ENCODE measurements around the gene PAX9. TPM values are rescaled to one million over a fixed set of nuclear protein-coding genes. Genes with fewer than 3 reads are reported as not detected.

PAX9 gene
- total RNA-seq, 2 donors from 2014 or later, result 4.9 to 11.1 TPM

DNA sequence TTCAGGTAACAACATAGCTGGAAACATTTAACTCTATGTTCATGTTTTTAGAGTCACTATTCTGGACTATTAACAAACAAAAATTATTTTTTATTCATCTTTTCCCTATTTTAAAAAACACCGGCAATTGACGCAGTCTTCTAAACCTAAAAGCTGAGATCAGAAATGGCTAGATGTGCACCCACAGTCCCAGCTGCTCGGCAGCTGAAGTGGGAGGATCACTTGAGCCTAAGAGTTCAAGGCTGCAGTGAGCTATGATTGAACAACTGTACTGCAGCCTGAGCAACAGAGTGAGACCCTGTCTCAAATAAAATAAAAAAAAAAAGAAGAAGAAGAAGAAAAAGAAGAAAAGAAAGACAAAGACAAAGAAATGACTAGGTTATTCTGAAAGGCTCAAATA, 64.5 kb downstream of the PAX9 start:
- H3K36me3 ChIP-seq, result no peaks in the 10 kb centered on the region
- TF ChIP-seq, protein P1, sequence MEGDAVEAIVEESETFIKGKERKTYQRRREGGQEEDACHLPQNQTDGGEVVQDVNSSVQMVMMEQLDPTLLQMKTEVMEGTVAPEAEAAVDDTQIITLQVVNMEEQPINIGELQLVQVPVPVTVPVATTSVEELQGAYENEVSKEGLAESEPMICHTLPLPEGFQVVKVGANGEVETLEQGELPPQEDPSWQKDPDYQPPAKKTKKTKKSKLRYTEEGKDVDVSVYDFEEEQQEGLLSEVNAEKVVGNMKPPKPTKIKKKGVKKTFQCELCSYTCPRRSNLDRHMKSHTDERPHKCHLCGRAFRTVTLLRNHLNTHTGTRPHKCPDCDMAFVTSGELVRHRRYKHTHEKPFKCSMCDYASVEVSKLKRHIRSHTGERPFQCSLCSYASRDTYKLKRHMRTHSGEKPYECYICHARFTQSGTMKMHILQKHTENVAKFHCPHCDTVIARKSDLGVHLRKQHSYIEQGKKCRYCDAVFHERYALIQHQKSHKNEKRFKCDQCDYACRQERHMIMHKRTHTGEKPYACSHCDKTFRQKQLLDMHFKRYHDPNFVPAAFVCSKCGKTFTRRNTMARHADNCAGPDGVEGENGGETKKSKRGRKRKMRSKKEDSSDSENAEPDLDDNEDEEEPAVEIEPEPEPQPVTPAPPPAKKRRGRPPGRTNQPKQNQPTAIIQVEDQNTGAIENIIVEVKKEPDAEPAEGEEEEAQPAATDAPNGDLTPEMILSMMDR (IDR thresholded peaks at IDR 0.05), result no peak
- TF ChIP-seq POLR2AphosphoS5 (IDR thresholded peaks at IDR 0.05) (no peak), POLR2A (IDR thresholded peaks at IDR 0.05) (no peak)
- no peaks in the 10 kb centered on the region for H3K4me1 ChIP-seq (replicated peaks)
- no peak overlapping the region for H3K4me3 ChIP-seq
- H3K9me3 ChIP-seq, result no peaks in the 10 kb centered on the region
- H3K27me3 ChIP-seq (replicated peaks; ENCODE audit: insufficient read depth), result no peaks in the 10 kb centered on the region
- intact Hi-C loops (cut with DNase I), result no loop called here
- no peak for DNase-seq (ENCODE audit: low spot score)
- H3K27ac ChIP-seq, result no peak overlapping the region
- 98% methylated on average over 3 of the region's 3 CpGs for WGBS

Other genes starting within 250 kb of the PAX9 start
- not detected for gene NKX2-1, start 141.6 kb upstream of the PAX9 start, total RNA-seq
- gene NKX2-8, start 79.2 kb upstream of the PAX9 start, total RNA-seq, result 10 to 100 TPM in 1 of 2 donors, under 1 TPM in 1; 0.36 to 35.6 TPM